Measurements from ENCODE around the gene SSH3.

The SSH3 gene

DNA sequence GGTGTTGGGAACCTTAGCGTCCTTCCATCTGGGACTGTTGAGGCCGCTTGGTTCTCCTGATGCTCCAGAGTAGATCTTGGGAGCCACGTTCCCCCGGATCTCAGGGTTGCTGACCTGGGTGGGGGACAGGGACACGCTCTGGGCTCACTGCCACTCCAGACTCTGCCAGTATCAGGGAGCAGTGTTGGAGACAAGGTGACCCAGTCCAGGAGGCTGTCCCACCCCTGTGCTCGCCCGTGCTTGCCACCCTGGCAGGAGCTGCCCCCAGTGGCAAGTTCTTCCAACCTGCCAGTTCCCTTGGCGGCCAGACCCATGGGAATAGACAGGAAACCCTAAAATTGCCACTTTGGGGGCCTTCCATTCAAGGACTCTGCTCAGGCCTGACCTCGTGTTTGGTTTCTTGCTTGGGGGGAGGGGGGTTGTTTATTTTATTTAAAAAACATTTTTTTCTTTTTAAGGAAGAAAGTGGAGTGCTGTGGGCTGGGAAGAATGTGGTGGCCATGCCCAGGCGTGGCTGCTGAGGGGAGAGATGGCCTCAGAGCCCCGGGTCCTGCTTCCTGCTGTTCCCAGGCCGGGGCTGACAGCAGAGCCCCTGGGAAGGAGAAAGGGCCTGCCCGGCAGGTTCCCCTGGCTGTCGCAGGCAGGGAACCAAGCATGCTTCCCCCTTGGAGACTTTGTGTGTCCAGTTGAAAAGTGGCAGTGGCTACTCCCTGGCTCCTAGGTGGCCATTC, 29.9 kb upstream of the SSH3 start:
- no peak overlapping the region for H3K4me3 ChIP-seq (replicated peaks; ENCODE audit: low read depth, low read length)
- TF ChIP-seq, protein P1, sequence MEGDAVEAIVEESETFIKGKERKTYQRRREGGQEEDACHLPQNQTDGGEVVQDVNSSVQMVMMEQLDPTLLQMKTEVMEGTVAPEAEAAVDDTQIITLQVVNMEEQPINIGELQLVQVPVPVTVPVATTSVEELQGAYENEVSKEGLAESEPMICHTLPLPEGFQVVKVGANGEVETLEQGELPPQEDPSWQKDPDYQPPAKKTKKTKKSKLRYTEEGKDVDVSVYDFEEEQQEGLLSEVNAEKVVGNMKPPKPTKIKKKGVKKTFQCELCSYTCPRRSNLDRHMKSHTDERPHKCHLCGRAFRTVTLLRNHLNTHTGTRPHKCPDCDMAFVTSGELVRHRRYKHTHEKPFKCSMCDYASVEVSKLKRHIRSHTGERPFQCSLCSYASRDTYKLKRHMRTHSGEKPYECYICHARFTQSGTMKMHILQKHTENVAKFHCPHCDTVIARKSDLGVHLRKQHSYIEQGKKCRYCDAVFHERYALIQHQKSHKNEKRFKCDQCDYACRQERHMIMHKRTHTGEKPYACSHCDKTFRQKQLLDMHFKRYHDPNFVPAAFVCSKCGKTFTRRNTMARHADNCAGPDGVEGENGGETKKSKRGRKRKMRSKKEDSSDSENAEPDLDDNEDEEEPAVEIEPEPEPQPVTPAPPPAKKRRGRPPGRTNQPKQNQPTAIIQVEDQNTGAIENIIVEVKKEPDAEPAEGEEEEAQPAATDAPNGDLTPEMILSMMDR (IDR thresholded peaks at IDR 0.05; ENCODE audit: low read length, missing control alignments): no peak
- DNase-seq (ENCODE audit: low read depth): no peak

DNA sequence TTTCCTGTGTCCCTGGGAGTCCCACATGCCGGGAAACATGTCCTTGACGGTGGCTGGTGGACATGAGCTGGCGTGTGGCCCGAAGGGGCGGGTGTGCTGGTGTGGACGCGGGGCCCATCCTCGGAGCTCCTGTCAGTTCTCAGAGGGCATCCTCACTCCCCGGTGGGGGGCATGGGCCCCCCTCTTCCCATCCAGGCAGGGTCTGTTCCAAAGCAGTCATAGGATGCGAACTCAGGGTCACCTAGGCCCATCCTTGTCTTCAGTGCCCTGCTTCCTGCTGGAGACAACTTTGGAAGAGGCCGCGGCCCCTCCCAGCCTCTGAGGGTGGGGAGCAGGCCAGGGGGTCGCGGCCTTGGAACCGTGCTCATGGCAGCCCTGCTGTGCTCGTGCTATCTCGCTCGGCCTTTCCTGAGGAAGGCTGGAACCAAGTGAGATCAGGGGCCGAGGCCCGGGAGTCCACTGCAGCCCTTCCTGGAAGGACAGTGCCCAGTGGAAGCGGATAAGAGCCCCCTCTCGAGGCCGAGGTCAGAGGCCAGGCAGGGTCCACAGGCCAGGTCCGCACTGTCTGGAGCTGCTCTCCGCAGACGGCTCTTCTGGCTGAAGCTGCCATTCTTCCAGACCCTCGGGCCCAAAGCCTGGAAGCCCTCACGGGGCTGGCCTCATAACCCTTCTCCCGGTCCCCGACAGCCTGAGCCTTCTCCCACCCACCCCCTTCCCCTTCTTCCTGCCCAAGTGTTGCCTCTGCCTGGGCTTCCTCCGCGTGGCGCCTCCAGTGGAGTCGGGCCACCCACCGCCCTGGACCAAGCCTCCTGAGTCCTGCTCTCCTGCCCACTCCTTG, 28.3 kb upstream of the SSH3 start:
- DNase-seq (ENCODE audit: low read depth): no peak
- TF ChIP-seq, protein P1 (IDR thresholded peaks at IDR 0.05; ENCODE audit: low read length, missing control alignments): no peak
- H3K4me3 ChIP-seq (replicated peaks; ENCODE audit: low read depth, low read length): no peak overlapping the region

- no peak overlapping the region for H3K4me3 ChIP-seq (replicated peaks; ENCODE audit: low read depth, low read length)
- TF ChIP-seq, protein P1 (IDR thresholded peaks at IDR 0.05; ENCODE audit: low read length, missing control alignments): no peak
- DNase-seq (ENCODE audit: low read depth): no peak
Measured at GRCh38 chr11:67275606-67276409, 27.5 kb upstream of the SSH3 start.

DNA sequence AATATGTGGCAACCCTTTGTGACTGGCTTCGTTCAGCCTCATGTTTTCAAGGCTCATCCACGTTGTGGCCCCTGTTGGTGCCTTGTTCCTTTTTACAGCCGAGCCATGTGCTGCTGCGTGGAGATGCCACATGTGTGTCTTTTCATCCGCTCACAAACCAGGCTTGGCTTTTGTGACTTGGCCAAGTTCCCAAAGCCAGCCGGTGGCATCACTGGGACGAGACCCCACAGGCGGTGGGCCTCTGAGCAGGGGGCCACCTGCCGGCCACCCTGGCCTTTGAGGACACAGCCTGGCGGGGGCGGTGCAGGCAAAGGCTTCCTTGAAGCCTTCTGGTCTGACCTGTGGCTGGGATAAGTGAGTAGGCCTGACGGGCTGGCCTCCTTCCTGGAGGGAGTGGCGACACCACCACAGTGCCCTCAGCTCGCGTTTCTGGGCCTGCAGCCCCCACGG, 26.5 kb upstream of the SSH3 start:
- TF ChIP-seq, protein P1 (IDR thresholded peaks at IDR 0.05; ENCODE audit: low read length, missing control alignments): peak; percentile 6
- DNase-seq (ENCODE audit: low read depth): peak; percentile 33
- H3K4me3 ChIP-seq (replicated peaks; ENCODE audit: low read depth, low read length): peak overlapping the region; percentile 29

DNA sequence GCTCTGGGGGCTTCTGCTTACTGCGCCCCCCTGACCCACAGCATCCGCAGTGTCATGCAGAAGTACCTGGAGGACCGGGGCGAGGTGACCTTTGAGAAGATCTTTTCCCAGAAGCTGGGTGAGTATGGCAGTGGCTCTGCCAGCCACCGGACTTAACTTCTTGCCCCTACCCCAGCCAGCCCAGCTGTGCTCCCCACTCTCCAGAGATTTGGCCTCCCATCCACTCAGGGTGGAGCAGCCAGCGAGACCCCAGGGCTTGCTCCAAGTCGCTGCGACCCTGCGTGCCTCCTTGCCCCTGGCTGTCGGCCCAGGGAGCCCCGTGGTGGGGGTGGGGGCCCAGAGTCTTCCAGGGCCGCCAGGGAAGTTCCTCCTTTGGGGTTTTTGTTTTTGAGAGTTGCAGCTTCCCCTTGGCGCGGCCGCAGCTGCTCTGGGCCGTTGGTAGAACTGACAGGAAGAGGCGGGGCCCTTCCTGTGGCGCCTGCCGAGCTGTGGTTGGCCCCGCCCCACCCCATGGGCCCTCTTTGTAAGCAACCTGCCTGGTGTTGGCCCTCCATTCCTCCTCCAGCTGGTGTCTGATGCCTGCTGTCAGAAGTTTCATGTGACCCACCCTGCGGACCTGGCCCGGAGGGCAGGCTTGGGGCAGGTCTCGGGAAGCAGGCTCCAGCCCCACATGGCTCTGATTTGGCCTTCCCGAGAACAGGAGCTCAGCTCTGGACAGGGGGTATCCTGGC, 25.9 kb upstream of the SSH3 start:
- peak; percentile 82 for DNase-seq (ENCODE audit: low read depth)
- TF ChIP-seq, protein P1 (IDR thresholded peaks at IDR 0.05; ENCODE audit: low read length, missing control alignments): no peak
- peak overlapping the region; percentile 29 for H3K4me3 ChIP-seq (replicated peaks; ENCODE audit: low read depth, low read length)

Measured in fibroblast of pulmonary artery (primary cell).